Measurements from ENCODE around the gene ENTPD2. TPM values are rescaled to one million over a fixed set of nuclear protein-coding genes. Genes with fewer than 3 reads are reported as not detected.

The ENTPD2 gene
- total RNA-seq, 2 donors from 2014 or later = 25.0 to 26.3 TPM

DNA sequence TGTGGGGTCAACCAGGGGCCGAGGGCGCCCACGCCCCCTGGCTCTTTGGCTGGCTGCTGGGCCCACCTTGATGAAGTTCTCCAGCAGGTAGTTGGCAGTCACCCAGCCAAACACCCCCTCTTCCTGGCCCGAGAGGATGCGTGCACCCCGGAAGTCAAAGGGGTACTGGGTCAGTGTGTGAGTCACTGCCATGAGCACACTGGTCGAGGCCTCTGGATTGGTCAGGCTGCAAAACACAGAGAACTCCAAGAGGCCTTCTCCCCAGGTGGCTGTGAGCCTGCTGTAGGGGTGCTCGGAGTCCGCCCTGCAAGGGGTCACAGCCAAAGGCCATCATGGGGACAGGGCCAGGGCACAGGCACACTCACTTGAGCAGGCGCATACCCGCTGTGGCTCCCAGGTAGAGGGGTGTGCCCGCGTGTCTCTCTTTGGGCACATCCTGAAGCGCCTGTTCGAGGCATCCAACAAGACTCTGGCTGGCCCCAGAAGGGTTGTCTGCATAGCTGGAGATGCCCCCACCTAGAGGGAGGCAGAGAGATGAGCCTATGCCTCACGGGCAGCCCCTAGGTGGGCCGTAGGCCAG is 2.6 kb downstream of the ENTPD2 start:
- intact Hi-C loops (cut with DNase I, micrococcal nuclease) = no loop called here
- ATAC-seq (no peak), DNase-seq (no peak)

- ATAC-seq (no peak), DNase-seq (no peak)
- intact Hi-C loops (cut with DNase I, micrococcal nuclease) = no loop called here
These were observed 3.3 kb downstream of the ENTPD2 start for GRCh38 chr9:137050570-137050969.

DNA sequence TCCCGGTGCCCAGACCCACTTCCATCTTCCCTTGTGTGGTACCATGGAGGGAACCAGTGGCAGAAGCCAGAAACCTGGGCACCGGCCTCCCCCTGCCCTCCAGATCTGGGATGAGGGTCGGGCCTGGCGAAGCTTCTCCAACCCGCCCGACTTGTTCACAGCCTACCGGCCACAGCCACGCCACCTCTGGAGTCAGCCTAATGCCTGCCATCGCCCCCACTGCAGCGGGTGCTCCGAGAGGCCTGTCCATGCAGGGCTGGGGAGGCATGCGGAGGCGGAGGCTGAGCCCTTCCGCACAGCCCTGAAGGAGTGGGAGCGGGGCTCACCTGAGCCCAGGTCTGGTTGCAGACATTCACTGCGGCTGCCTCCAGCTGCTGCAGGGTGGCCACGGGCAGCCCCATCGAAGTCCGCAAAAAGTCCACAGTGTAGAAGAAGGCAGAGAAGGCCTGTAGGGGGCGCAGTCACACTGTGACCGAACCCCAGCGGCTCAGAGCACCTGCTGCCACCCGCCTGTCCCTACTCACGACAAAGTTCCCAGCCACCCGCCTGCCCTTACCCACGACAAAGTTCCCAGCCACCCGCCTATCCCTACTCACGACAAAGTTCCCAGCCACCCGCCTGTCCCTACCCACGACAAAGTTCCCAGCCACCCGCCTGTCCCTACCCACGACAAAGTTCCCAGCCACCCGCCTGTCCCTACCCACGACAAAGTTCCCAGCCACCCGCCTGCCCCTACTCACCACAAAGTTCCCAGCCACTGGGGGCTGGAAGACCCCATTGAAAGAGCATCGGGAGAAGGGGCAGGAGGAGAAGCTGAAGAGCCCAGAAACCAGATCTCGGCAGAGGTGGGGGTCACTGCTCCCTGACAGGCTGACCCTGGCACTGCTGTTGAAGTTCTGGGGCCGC is 4.1 kb downstream of the ENTPD2 start:
- intact Hi-C loops (cut with DNase I, micrococcal nuclease) = no loop called here
- peak in 1 of 2 donors; percentile 87 for DNase-seq
- peak; percentile 9 for ATAC-seq

DNA sequence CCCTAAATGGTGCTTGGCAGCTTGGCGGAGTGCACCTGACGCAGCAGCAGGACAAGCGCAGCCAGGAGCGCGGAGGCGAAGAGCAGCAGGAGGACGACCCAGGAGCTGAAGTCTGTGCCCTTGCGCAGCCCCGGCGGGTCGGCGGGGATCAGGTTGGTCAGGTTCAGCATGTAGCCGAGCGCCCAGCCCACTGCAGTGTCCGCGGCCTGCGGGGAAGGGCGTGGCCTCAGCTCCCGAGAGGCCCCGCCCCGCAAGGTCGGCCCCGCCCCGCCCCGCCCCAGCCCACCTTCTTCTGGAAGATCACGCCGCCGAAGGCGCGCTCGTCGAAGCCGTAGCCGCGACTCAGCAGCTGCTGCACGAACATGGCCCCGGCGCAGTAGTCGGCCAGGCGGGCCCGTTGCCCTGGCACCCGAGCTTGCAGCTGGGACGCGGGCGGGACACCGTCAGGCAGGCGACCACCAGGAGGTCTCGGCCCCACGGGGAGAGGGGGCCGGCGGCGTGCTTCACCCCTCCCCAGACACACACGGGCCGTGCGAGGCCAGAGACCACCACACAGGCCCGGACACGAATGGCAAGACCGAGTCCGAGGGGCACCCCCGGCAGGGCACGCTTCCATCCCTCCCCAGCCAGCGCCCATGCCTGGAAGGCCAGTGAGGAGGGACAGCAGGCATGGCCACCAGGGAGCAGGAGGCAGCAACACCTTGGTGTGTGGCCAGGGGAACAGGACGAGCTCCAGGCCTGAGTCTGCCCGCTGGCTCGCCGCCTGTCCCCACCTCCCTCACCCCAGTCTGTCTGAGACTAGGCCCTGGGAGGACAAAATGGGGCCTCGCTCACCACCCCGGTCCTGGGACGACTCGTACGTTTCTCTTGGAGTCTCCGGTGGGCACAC is 5.0 kb downstream of the ENTPD2 start:
- intact Hi-C loops (cut with DNase I, micrococcal nuclease) = no loop called here
- DNase-seq (no peak), ATAC-seq (no peak)

DNA sequence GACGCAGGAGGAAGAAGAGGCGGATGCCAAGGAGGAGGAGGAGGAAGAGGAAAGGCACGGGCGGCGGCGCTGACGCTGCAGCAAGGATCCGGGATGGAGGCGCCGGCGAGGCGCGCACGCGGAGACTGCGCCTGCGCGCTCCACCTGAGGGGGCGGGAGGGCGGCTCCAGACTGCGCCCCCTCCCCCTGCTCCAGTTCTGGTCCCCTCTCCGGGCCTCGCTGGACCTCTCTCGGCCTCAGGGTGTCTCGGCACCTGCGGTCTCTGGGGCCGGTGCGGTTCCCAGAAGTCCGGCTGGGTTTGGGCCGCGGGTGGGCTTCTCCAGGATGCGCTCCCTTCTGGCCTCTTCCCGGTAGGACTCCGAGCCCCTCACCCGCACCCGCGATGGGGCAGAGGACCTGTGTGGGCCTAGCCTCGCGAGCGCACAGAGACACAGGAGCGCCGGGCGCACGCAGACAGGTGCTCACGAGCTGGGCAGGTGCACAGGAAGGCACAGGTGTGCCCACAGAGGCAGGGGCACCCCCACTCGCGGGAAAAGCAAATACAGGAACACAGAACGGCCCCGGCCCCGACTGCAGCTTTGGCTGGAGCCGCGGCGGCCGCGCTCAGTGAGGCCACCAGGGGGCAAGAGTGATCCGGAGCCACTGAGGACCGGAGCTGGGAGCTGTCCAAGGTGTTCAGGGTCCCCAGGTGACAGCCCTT is 7.6 kb downstream of the ENTPD2 start, which contains the start of gene NPDC1:
NPDC1 (minus strand) TSS at position 90 of the 700 bp plus-strand sequence. CDS start 188 bp downstream, outside the sequence.
- intact Hi-C loops (cut with DNase I, micrococcal nuclease) = no loop called here

GRCh38 chr9:137045294-137046087 is 8.4 kb downstream of the ENTPD2 start:
- intact Hi-C loops (cut with DNase I, micrococcal nuclease) = no loop called here
- DNase-seq (peak in 1 of 2 donors; percentile 52), ATAC-seq (peak; percentile 37)

More for the DNA sequence above, 7.6 kb downstream of the ENTPD2 start, which contains the start of gene NPDC1:
- ATAC-seq = peak; percentile 67
- peak; percentile 75 to 91 for DNase-seq

- peak; percentile 74 to 75 for DNase-seq
- peak; percentile 76 for ATAC-seq
- intact Hi-C loops (cut with DNase I, micrococcal nuclease) = no loop called here
These were observed 9.2 kb downstream of the ENTPD2 start for GRCh38 chr9:137044502-137045177.

DNA sequence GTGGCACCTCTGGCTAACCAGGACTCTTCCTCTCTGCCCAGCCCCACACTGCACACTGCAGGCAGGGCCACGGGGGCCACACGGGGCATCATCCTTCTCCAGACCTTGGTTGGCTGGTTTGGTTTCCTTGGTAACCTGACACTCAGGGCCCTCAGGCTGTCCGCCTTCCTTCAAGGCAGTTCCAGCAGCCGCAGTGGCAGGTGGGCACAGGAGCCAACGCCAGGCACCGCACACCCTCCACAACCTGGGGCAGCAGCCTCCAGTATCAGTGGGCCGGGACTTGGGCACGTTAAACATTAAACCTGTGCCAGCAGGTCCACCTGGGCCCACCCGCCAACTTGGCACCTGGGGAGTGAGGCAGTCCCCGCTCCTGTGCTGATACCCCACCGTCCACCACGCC is 9.8 kb downstream of the ENTPD2 start:
- DNase-seq = no peak

DNA sequence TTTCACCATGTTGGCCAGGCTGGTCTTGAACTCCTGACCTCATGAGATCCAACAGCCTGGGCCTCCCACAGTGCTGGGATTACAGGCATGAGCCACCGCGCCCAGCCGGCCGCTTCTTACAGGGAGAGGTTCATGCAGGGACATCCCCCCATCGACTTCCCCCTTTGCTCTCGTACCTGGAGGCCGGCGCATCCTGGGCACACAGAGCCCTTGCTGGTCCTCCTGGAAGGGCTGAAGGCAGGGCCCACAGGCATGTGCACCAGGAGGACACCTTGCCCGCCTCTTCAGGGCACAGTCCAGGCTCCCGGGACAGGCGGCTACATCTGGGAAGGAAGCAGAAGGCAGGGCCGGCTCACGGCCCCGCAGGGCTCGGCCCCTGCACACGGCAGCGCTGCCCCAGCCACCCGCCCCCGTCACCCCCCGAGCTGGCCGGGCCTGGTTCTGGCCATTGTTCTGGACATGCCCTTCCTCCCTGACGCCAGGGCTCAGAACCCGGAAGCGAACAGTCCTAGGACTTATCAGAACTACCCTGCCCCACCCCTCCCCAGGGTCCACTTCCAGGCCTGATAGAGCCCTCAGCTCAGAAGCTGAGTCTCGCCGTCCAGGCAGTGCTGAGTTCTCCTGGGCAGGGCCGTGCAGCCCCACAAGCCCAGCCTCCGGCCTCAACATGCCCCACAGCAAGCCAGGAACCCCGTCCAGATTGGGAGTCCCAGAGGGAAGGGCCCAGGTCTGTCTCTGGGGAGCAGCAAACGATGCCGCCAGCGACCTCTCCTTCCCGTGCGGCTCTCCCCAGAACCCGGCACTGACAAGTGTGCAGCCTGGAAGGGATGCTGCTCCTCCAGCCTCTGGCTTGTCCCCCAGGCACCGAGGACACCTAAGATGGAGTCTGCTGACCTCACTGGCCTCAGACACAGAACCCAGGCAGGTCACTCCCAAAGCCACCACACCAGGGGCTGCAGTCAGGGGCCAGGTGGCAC is 10.8 kb downstream of the ENTPD2 start:
- intact Hi-C loops (cut with DNase I, micrococcal nuclease) = no loop called here
- ATAC-seq (no peak), DNase-seq (no peak)

More for the DNA sequence above, 9.8 kb downstream of the ENTPD2 start:
- intact Hi-C loops (cut with DNase I, micrococcal nuclease) = no loop called here
- ATAC-seq = peak; percentile 2

DNA sequence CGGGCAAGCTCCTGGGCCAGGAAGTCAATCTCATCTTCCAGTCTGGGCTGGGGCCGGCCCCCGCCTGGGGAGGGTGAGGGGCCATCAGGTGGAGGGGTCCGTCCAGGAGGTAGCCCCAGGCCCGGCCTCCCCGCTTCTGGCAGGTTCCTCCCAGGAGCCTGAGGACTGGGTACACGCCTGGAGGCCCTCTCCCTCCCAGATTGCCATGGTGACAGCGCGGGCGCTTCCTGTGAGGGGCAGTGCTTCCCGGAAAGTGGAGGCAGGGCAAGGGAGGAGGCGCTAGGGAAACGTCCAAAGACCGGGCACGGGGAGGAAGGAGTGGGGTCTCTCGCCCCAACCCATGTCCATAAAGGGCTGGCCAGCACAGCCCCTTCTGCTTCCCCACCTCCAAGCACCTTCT is 12.7 kb downstream of the ENTPD2 start:
- DNase-seq (no peak), ATAC-seq (no peak)
- intact Hi-C loops (cut with DNase I, micrococcal nuclease) = no loop called here

DNA sequence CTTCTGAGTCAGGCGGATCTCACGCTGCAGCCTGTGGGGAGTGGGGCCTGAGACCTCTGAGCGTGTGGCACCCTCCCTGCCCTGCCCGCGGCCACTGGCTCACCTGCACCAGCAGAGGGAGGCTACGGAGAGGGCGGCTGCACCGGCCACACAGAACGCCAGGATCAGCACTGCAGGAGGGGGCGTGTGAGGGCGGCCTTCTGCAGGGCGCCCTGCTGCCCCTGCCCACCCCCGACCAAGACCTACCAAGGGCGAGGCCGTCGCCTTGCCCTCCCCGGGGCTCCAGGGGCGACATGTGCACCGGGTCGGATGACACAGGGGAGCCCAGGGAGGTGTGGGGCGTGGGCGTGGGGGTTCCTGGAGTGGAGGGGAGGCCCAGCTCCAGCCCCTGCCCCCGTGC is 13.3 kb downstream of the ENTPD2 start:
- DNase-seq (no peak), ATAC-seq (no peak)
- intact Hi-C loops (cut with DNase I, micrococcal nuclease) = no loop called here

DNA sequence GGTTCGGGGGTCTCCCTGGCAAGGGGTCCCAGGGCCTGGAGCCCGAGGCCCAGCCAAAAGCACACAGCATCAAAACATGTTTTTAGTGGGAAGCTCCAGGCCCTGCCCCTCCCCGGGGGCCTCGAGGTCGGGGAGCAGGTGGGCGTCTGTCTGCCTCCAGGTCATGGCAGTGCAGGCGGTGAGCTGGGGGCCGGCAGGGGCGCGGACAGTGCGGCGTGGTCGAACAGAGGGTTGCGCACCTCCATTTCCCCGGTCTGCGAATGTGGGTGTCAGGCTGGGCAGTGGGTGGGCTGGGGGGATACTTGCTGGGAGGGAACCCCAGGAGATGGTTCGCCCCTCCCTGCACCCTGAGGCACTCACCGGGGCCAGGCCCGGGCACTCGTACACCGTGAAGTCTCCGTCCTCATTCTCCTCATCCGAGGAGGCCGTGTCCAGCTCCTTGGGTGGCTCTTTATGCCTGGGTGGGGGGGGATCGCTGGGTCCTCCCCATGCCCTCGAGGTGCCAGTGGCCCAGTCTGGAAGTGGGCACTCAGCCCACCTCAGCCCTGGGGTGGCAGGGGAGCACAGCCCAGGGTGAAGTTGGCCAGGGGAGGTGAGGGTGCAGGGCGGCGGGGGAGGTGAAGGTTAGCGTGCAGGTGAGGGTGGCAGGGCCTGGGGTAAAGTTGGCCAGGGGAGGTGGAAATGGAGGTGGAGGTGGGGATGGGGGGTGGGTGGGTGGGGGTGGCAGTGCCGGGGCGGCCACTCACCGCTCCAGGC is 14.1 kb downstream of the ENTPD2 start:
- intact Hi-C loops (cut with DNase I, micrococcal nuclease) = loop anchor here in 1 of 2 donors (5.0 kb wide), 1 partner anchor 252 kb away; no protein-coding TSS in a partner anchor

DNA sequence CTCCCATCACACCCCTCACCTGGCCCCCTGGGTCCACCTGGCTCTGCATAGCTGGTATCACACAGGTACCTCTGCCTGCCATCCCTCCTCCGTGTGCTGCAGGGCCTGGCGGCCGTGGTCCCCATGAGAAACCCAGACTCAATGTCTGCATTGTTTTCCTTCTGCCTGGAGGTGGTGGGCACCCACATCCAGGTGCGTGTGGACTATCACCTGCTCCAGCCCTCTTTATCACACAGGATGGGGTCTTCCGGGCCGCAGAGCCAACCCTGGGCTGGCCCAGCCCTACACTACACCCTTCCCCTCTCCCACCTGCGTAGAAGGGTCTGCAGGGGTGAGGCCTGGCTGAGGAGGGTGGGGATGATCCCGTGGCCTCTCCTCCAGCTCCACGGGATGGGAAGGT is 14.9 kb downstream of the ENTPD2 start:
- DNase-seq (no peak), ATAC-seq (no peak)
- intact Hi-C loops (cut with DNase I, micrococcal nuclease) = loop anchor here in 1 of 2 donors (5.0 kb wide), 1 partner anchor 252 kb away; no protein-coding TSS in a partner anchor

More for the DNA sequence above, 14.1 kb downstream of the ENTPD2 start:
- no peak for ATAC-seq
- DNase-seq = no peak

- intact Hi-C loops (cut with DNase I, micrococcal nuclease) = loop anchor here in 1 of 2 donors (5.0 kb wide), 1 partner anchor 250 kb away; no protein-coding TSS in a partner anchor
- no peak for DNase-seq
- no peak for ATAC-seq
These were observed 16.4 kb downstream of the ENTPD2 start for GRCh38 chr9:137037483-137037882.

DNA sequence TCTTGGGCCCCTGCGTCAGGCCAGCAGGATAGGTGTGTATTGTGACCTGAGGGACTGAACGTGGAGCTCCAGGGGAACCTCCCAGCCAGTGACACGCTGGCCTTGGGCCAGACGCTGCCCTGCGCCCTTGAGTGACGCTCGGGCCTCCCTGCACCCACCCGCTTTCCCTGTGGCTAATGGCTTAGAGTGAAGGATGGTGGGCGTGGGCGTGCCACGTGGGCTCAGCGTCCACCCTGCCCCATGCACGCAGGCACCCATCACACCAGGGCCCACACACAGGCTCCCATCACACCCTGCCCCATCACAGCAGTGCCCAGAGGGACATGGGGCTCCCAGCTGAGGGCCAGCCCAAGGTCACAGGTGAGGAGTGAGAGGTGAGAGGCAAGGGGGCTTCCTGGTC is 16.8 kb downstream of the ENTPD2 start:
- intact Hi-C loops (cut with DNase I, micrococcal nuclease) = loop anchor here in 1 of 2 donors (5.0 kb wide), 1 partner anchor 250 kb away; no protein-coding TSS in a partner anchor
- ATAC-seq = no peak
- DNase-seq = no peak

Data from left colon (tissue), 2 donors.